Gastrocnemius medialis (tissue), 4 donors: ENCODE data around the gene NXN. TPM values are rescaled to one million over a fixed set of nuclear protein-coding genes. Genes with fewer than 3 reads are reported as not detected.

Source experiments
- ATAC-seq, 2 donors: fragments of 150-250 bp; one replicate each; pipeline ENCODE4 v1.9.1; 2016
- DNase-seq, 2 donors: peaks; one replicate each; pipeline ENCODE4 v3.0.0-alpha.2; 2019
- H3K27ac ChIP-seq, 4 donors: fragments of 200-600 bp; sonication (generic); 1 replicate in 1 of 4; 2 replicates in 3 of 4; pipeline ENCODE4 v1.5.1; 2016 to 2018; ENCODE audit warnings: mild to moderate bottlenecking in 2 of 4, moderate library complexity in 1 of 4
- H3K27me3 ChIP-seq, 3 donors: fragments of 200-600 bp; sonication (generic) in 2 of 3; 1 replicate in 1 of 3; 2 replicates in 2 of 3; pipeline versions ENCODE4 v1.5.1 to v1.6.0; 2016 to 2019; ENCODE audit warnings: mild to moderate bottlenecking in 1 of 3, moderate library complexity in 1 of 3
- H3K36me3 ChIP-seq, 2 donors: fragments of 200-600 bp; sonication (generic) in 1 of 2; one replicate each; pipeline ENCODE4 v1.5.1; 2017 to 2018
- H3K4me1 ChIP-seq, 2 donors: fragments of 200-600 bp; sonication (generic) in 1 of 2; one replicate each; pipeline ENCODE4 v1.5.1; 2016 to 2017; ENCODE audit warnings: mild to moderate bottlenecking in 2 of 2
- H3K4me3 ChIP-seq, 4 donors: fragments of 200-600 bp; sonication (generic) in 3 of 4; 1 replicate in 1 of 4; 2 replicates in 3 of 4; pipeline ENCODE4 v1.5.1; 2016 to 2019; ENCODE audit warnings: mild to moderate bottlenecking in 2 of 4
- H3K9me3 ChIP-seq, 3 donors: fragments of 200-600 bp; sonication (generic) in 2 of 3; 1 replicate in 1 of 3; 2 replicates in 2 of 3; pipeline ENCODE4 v1.5.1; 2016 to 2019
- CTCF ChIP-seq, 5 experiments: fragments of 450-650 bp in 3 of 5; fragments of 200-600 bp in 2 of 5; sonication (generic) in 2 of 5; IDR thresholded peaks in 4 of 5; conservative IDR thresholded peaks in 1 of 5; 1 replicate in 4 of 5; 2 replicates in 1 of 5; pipeline ENCODE4 v1.5.1; 2016 to 2019; ENCODE audit warnings: antibody characterized with exemption in 5 of 5, mild to moderate bottlenecking in 3 of 5, moderate library complexity in 3 of 5
- POLR2A ChIP-seq, 2 donors: fragments of 450-650 bp; IDR thresholded peaks; one replicate each; pipeline ENCODE4 v1.6.1; 2017; ENCODE audit warnings: antibody characterized with exemption in 2 of 2, mild to moderate bottlenecking in 2 of 2, moderate library complexity in 2 of 2
- in situ Hi-C, 4 donors: fragments of 200-750 bp; cut with MboI; loops; one replicate each; pipeline versions ENCODE4 v1.15.0 to v1.8.0; 2017; ENCODE audit warnings: low sequenced_read_pairs in 4 of 4
- intact Hi-C: fragments of 100-400 bp; cut with DNase I; formaldehyde crosslinking; loops from one replicate; pipeline ENCODE4 v1.15.1; 2023; ENCODE audit warnings: low total_unique reads
- total RNA-seq, 4 donors: library from RNA; depleted of rRNA; stranded (reverse); fragments of >200 nt; gene quantifications; one replicate each; pipeline versions ENCODE4 v1.1.0 to v1.2.3, GENCODE V29; 2016

Gene NXN
- total RNA-seq, 4 donors from 2014 or later, result 55.6 to 86.4 (median 62.7) TPM

- H3K36me3 ChIP-seq, result peaks cover 0 to 16% of the 10 kb centered on the region in 2 donors
- H3K27ac ChIP-seq, result no peak overlapping the region
- no peak overlapping the region for H3K4me3 ChIP-seq
- DNase-seq (no peak), ATAC-seq (no peak)
- no peaks in the 10 kb centered on the region for H3K27me3 ChIP-seq
- in situ Hi-C loops, result no loop called here
- intact Hi-C loops, result no loop called here
- H3K9me3 ChIP-seq, result no peaks in the 10 kb centered on the region
- peaks cover 9 to 24% of the 10 kb centered on the region in 2 donors for H3K4me1 ChIP-seq
- TF ChIP-seq POLR2A (IDR thresholded peaks at IDR 0.05), result no peak
- no peak for TF ChIP-seq CTCF (IDR thresholded peaks at IDR 0.05 in 4 of 5, conservative IDR thresholded peaks at IDR 0.05 in 1 of 5)
Observed at GRCh38 chr17:804541-805435, 174.8 kb downstream of the NXN start.

GRCh38 chr17:802901-803881, 176.4 kb downstream of the NXN start:
- Histone ChIP-seq H3K27me3 (no peaks in the 10 kb centered on the region), H3K4me1 (peaks cover 21 to 39% of the 10 kb centered on the region in 2 donors), H3K36me3 (peaks cover 0 to 16% of the 10 kb centered on the region in 2 donors), H3K4me3 (no peak overlapping the region), H3K9me3 (no peaks in the 10 kb centered on the region), H3K27ac (peak overlapping the region in 3 of 4 donors; percentile 70 to 77 (median 76))
- no peak for DNase-seq
- intact Hi-C loops, result no loop called here
- no peak for TF ChIP-seq CTCF (IDR thresholded peaks at IDR 0.05 in 4 of 5, conservative IDR thresholded peaks at IDR 0.05 in 1 of 5)
- TF ChIP-seq POLR2A (IDR thresholded peaks at IDR 0.05), result no peak
- no peak for ATAC-seq
- in situ Hi-C loops, result no loop called here

- no peaks in the 10 kb centered on the region for H3K27me3 ChIP-seq
- TF ChIP-seq CTCF (IDR thresholded peaks at IDR 0.05 in 4 of 5, conservative IDR thresholded peaks at IDR 0.05 in 1 of 5) (no peak), POLR2A (IDR thresholded peaks at IDR 0.05) (no peak)
- H3K4me1 ChIP-seq, result peaks cover 21 to 39% of the 10 kb centered on the region in 2 donors
- H3K4me3 ChIP-seq, result no peak overlapping the region
- no peaks in the 10 kb centered on the region for H3K9me3 ChIP-seq
- in situ Hi-C loops, result no loop called here
- intact Hi-C loops, result no loop called here
- DNase-seq (no peak), ATAC-seq (no peak)
- H3K27ac ChIP-seq, result peak overlapping the region; percentile 62 to 77 (median 73)
- H3K36me3 ChIP-seq, result peaks cover 0 to 16% of the 10 kb centered on the region in 2 donors
Observed at GRCh38 chr17:802481-802880, 177.1 kb downstream of the NXN start.

GRCh38 chr17:801660-802059, 177.9 kb downstream of the NXN start:
- H3K4me3 ChIP-seq, result no peak overlapping the region
- in situ Hi-C loops (no loop called here), intact Hi-C loops (no loop called here)
- peaks cover 21 to 39% of the 10 kb centered on the region in 2 donors for H3K4me1 ChIP-seq
- H3K9me3 ChIP-seq, result no peaks in the 10 kb centered on the region
- peak; percentile 75 to 90 for ATAC-seq
- TF ChIP-seq POLR2A (IDR thresholded peaks at IDR 0.05) (no peak), CTCF (IDR thresholded peaks at IDR 0.05 in 4 of 5, conservative IDR thresholded peaks at IDR 0.05 in 1 of 5) (no peak)
- H3K36me3 ChIP-seq, result peaks cover 0 to 16% of the 10 kb centered on the region in 2 donors
- DNase-seq, result peak; percentile 35 to 80
- H3K27ac ChIP-seq, result peak overlapping the region; percentile 62 to 77 (median 73)
- H3K27me3 ChIP-seq, result no peaks in the 10 kb centered on the region
